ENCODE measurements around the gene IGFL2. TPM values are rescaled to one million over a fixed set of nuclear protein-coding genes. Genes with fewer than 3 reads are reported as not detected.
A peak's percentile ranks its signal among the peaks of the same experiment; 100 is the strongest.
"Not testable (repeated sequence)": the region's sequence is repeated elsewhere in the genome, so short reads cannot be mapped to it uniquely, and the experiment has no call there.

Gene IGFL2
- total and polyA plus RNA-seq, 9 of the 15 experiments (the other 6 are each of a cell fraction or from before 2014, with no cell fraction given), result 0.42 to 1.7 (median 0.75) TPM; not detected in 2

DNA sequence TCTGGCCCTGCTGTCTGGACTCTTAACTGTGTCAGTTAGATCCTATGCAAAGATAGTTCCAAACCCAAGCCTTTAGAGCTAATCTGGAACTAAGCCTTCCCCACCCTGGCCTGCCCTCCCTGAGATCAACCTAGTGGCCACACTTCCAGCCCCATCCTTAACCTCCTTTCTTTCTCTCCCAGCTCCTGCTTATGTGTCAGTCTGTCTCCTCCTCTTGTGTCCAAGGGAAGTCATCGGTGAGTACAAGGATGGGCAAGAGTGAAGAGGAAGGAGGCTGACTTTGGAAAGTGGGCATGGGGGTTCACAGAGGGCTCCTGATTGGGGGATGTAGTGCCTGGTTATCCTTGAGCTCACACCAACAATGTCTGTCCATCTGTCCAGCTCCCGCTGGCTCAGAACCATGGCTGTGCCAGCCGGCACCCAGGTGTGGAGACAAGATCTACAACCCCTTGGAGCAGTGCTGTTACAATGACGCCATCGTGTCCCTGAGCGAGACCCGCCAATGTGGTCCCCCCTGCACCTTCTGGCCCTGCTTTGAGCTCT lies 12.3 kb downstream of the IGFL2 start:
- no TSS peak for BruUV-seq (replicated peaks)
- intact Hi-C loops (cut with micrococcal nuclease) (no loop called here), in situ Hi-C loops (cut with MboI) (no loop called here)
- Histone ChIP-seq H3K27ac (ENCODE audit: extremely low read depth, low read depth, low read length) (no peak overlapping the region), H3K9me1 (ENCODE audit: control insufficient read depth, insufficient read depth, low read length) (no peaks in the 10 kb centered on the region), H3K4me1 (replicated peaks in 1 of 2; ENCODE audit: control insufficient read depth in 2 of 2, insufficient read depth in 2 of 2, low read length in 2 of 2) (no peaks in the 10 kb centered on the region; a peak in 2 of 5 replicates), H3K4me3 (no peak overlapping the region), H2AFZ (ENCODE audit: low read depth, low read length) (no peak overlapping the region), H3K79me2 (ENCODE audit: control insufficient read depth, insufficient read depth, low read length) (no peaks in the 10 kb centered on the region), H3K9ac (ENCODE audit: insufficient read depth in 1 of 2, low read depth in 2 of 2, low read length in 2 of 2) (no peak overlapping the region), H3K36me3 (ENCODE audit: control insufficient read depth, insufficient read depth, low read length) (no peaks in the 10 kb centered on the region), H4K20me1 (replicated peaks; ENCODE audit: control insufficient read depth, insufficient read depth, low read length) (no peaks in the 10 kb centered on the region), H3K4me2 (ENCODE audit: insufficient read depth, low read length) (no peak overlapping the region), H3K27me3 (ENCODE audit: control insufficient read depth in 2 of 2, insufficient read depth in 2 of 2, low read length in 2 of 2) (peaks cover 2 to 5% of the 10 kb centered on the region in 2 experiments; a peak in 2 of 5 replicates), H3K9me3 (replicated peaks; ENCODE audit: control insufficient read depth, insufficient read depth, low read depth, low read length) (no peaks in the 10 kb centered on the region)
- DNase-seq (ENCODE audit: extremely low read depth in 1 of 4, low spot score in 3 of 4) (no peak), FAIRE-seq (no peak), ATAC-seq (no peak)
- TF ChIP-seq ZNF134 (CRISPR knock-in tag; conservative IDR thresholded peaks at IDR 0.05), result no peak
- peak; percentile 57; the same call in 1 of the 2 replicates for TF ChIP-seq ZNF12 (CRISPR knock-in tag; IDR thresholded peaks at IDR 0.05)
- ChIA-PET CTCF (ENCODE audit: low intra/inter-chr PET ratio) (no interaction called here), POLR2A (interaction anchor here (0.6 kb wide), 1 partner anchor 577 kb away, joined by 3 read pairs; no protein-coding TSS in a partner anchor)
- 4% methylated on average over 7 of the region's 7 CpGs for WGBS (ENCODE audit: insufficient coverage, low coverage, missing lambda C conversion rate)

DNA sequence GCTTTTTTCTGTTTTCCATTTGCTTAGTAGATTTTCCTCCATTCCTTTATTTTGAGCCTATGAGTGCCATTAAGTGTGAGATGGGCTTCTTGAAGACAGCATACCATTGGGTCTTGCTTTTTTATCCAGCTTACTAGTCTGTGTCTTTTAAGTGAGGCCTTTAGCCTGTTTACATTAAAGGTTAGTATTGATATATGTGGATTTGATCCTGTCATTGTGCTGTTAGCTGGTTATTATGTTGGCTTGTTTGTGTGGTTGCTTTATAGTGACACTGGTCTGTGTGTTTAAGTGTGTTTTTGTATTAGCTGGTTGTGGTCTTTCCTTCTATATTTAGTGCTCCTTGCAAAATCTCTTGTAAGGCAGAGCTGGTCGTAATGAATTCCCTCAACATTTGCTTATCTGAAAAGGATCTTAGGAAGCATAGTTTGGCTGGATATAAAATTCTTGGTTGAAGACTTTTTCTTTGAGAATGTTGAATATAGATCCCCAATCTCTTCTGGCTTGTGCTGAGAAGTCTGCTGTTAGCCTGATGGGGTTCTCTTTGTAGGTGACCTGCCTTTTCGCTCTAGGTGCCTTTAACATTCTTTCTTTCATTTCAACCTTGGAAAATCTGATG lies 13.7 kb downstream of the IGFL2 start:
- TF ChIP-seq ZFP1 (CRISPR knock-in tag; IDR thresholded peaks at IDR 0.05), result peak; percentile 95
- POLR2A ChIA-PET; DNase-seq (ENCODE audit: extremely low read depth in 1 of 4, low spot score in 3 of 4); ATAC-seq; H4K20me1 ChIP-seq (replicated peaks; ENCODE audit: control insufficient read depth, insufficient read depth, low read length); BruUV-seq (replicated peaks); H3K36me3 ChIP-seq (ENCODE audit: control insufficient read depth, insufficient read depth, low read length); CTCF ChIA-PET (ENCODE audit: low intra/inter-chr PET ratio); H3K4me2 ChIP-seq (ENCODE audit: insufficient read depth, low read length); H2AFZ ChIP-seq (ENCODE audit: low read depth, low read length); intact Hi-C loops (cut with micrococcal nuclease); H3K9me1 ChIP-seq (ENCODE audit: control insufficient read depth, insufficient read depth, low read length); H3K9me3 ChIP-seq (replicated peaks; ENCODE audit: control insufficient read depth, insufficient read depth, low read depth, low read length); FAIRE-seq; H3K9ac ChIP-seq (ENCODE audit: insufficient read depth in 1 of 2, low read depth in 2 of 2, low read length in 2 of 2); H3K4me1 ChIP-seq (replicated peaks in 1 of 2; ENCODE audit: control insufficient read depth in 2 of 2, insufficient read depth in 2 of 2, low read length in 2 of 2); in situ Hi-C loops (cut with MboI); H3K79me2 ChIP-seq (ENCODE audit: control insufficient read depth, insufficient read depth, low read length); H3K4me3 ChIP-seq; H3K27ac ChIP-seq (ENCODE audit: extremely low read depth, low read depth, low read length): not testable (repeated sequence)
- 0% methylated on average over 2 of the region's 2 CpGs for WGBS (ENCODE audit: insufficient coverage, low coverage, missing lambda C conversion rate)
- peaks cover 2 to 11% of the 10 kb centered on the region in 2 experiments; a peak in 2 of 5 replicates for H3K27me3 ChIP-seq (ENCODE audit: control insufficient read depth in 2 of 2, insufficient read depth in 2 of 2, low read length in 2 of 2)

Measured in K562 (cell line).